ENCODE measurements around the gene UBTD1.
"Not testable (repeated sequence)": the region's sequence is repeated elsewhere in the genome, so short reads cannot be mapped to it uniquely, and the experiment has no call there.

The UBTD1 gene

GRCh38 chr10:97567891-97568290 lies 69.2 kb downstream of the UBTD1 start:
- DNase-seq = no peak

DNA sequence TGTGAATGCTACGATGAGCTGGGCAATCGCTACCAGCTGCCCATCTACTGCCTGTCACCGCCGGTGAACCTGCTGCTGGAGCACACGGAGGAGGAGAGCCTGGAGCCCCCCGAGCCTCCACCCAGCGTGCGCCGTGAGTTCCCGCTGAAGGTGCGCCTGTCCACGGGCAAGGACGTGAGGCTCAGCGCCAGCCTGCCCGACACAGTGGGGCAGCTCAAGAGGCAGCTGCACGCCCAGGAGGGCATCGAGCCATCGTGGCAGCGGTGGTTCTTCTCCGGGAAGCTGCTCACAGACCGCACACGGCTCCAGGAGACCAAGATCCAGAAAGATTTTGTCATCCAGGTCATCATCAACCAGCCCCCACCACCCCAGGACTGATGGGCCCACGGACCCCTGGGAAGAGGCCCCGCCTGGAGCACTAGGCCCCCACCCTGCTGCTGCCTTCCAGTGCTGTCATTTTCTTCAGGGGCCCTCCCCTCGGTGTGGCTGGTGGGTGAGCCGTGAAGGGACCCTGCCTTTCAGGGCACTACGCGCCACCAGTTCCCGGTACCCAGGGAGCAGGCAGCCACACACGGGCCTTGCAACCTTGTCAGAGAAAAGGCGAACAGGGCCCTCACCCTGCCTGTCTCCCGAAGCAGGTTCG lies 71.5 kb downstream of the UBTD1 start:
- no peak for DNase-seq

DNA sequence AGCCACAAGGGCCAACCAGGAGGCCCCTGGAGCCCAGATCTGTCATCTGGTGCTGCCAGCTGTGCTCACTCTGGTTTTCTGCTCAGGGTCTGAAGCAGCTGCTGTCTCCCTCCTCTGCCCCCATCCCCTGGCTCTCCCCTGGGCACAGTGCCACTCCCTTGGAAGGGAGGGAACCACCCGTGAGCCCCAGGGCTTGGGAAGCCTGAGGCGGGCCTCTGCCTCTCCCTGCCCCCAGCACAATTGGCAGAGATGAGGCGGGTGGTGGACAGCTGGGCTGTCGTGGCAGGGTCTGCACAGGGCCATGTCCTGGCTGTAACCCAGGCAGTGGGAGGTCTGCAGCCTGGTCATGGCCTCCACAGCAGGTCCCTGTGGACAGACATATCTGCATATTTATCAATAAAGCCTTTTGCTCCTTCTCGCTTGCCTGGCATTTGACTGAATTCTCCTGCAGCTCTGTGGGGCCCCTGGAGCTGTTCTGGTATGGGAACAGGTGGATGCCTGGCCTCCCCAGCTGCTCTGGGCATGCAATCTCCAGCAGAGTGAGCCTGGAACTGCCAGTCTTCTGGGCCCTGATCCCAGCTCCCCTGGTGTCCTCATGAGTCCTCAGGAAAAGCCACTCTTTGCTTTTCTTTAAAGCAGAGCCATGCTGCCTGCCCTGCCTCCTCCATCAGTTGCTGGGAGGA lies 72.2 kb downstream of the UBTD1 start:
- DNase-seq = no peak

GRCh38 chr10:97571622-97572021 lies 72.9 kb downstream of the UBTD1 start:
- DNase-seq = no peak

GRCh38 chr10:97572214-97572989 lies 73.7 kb downstream of the UBTD1 start, which contains the start of gene ANKRD2:
ANKRD2 (plus strand) TSS chr10:97572779; CDS start chr10:97572789, 10 bp downstream.
- peak; percentile 14 to 66 for DNase-seq

- DNase-seq = no peak
Measured at GRCh38 chr10:97573021-97573420, 74.3 kb downstream of the UBTD1 start.

GRCh38 chr10:97573672-97574071 lies 74.9 kb downstream of the UBTD1 start:
- DNase-seq = no peak

DNA sequence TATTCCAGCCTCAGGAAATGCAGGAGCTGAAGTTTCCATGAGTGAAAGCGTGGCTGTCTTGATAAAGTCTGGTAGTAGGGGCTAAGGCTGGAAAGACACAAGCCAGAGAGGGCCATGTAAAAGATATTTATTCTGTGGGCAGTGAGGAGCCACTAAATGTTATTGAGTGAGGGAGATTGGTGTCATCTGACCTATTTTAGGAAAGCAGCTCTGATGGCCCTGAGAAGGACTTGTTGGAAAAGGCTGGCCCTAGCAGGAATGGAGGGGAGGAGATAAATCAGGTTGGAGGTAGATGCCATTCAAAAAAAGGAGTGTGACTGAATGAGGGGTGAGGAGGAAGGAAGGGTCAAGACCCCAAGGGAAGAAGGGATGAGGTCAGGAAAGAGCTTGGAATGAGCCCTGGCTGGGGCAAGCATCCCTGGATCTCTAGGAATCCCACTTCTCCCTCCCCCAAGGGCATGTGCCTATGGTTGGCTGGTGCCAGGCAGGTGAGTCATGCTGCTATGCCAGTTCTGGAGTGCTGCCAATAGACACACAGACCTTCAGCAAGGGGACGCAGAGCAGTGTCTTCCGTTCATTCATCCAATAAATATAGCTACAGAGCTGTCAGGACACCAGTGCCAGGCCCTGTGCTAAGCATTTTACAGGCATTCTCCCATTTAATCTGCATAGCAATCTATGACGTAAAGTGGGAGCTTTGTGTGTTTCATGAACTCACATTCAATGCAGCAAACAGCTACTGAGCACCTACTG lies 75.8 kb downstream of the UBTD1 start:
- DNase-seq = peak; percentile 91 to 97

DNA sequence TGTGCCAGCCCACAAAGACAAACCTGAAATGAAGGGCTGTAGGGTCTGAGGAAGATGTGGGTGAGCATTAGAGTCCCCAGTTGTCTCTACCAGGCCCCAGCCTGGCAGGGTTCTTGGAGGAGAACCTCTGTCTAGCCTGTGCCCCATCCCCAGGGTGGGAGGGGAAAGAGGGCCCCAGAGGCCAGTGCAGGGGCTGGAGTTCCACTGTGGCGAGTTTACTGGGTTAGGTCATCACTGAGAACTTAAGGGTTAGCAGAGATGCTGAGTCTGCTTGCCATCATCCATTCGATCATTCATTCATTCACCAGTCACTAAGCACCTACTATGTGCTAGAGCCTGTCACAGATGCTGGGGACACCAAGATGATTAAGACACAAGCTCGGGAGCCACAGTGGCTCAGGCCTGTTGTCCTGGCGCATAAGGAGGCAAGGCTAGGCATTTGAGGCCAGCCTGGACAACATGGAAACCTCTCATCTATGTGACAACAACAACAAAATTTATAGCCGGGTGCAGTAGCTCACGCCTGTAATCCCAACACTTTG lies 76.5 kb downstream of the UBTD1 start:
- peak in 1 of 2 experiments; percentile 59 for DNase-seq

DNA sequence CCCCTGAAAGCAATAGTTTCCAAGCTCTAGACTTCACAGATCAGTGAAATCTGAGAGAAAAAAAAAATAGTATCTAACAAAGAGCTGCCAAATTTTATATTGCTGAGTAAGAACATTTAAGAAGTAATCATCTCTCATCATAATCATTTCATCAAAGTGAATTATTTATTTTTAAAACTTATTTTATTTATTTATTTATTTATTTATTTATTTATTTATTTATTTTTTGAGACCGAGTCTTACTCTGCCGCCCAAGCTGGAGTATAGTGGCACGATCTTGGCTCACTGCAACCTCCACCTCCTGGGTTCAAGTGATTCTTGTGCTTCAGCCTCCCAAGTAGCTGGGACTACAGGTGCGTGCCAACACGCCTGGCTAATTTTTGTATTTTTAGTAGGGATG lies 77.8 kb downstream of the UBTD1 start:
- DNase-seq = not testable (repeated sequence)

DNA sequence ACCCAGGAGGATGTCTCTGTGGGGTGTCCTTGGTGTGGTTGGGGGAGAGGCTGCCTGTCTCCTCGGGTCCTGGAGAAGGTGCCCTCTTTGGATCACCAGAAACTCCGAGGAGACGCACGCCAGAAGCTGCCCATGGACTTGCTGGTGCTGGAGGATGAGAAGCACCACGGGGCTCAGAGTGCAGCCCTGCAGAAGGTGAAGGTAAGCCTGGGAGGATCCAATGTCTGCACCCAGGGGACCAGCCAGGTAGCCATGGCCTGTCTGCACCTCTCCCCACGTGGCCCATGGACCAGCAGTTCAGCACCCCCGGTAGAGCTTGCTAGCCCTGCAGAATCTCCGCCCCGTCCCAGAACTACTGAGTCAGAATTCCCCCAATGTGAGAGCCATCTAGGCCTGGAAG lies 79.0 kb downstream of the UBTD1 start:
- DNase-seq = no peak

DNA sequence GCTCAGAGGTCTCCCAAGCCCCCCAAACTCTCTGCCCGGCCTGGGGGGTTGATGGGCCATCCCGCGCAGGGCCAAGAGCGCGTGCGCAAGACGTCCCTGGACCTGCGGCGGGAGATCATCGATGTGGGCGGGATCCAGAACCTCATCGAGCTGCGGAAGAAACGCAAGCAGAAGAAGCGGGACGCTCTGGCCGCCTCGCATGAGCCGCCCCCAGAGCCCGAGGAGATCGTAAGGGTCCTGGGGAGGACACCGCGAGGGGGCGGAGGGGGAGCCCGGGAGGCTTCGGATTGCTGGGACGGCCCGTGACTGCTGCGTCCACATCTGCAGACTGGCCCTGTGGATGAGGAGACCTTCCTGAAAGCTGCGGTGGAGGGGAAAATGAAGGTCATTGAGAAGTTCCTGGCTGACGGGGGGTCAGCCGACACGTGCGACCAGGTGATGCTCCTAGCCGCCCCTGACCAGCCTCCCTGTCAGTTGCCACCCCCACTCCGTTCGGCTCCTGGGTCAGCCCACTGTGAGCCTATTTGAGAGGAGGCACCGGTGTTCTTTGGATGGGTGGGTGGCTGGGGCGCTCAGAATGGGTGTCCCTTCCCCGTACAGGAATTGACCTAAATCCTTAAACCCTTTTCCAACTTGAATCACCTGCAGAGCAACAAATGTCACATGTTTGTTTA lies 79.6 kb downstream of the UBTD1 start:
- DNase-seq = no peak

DNA sequence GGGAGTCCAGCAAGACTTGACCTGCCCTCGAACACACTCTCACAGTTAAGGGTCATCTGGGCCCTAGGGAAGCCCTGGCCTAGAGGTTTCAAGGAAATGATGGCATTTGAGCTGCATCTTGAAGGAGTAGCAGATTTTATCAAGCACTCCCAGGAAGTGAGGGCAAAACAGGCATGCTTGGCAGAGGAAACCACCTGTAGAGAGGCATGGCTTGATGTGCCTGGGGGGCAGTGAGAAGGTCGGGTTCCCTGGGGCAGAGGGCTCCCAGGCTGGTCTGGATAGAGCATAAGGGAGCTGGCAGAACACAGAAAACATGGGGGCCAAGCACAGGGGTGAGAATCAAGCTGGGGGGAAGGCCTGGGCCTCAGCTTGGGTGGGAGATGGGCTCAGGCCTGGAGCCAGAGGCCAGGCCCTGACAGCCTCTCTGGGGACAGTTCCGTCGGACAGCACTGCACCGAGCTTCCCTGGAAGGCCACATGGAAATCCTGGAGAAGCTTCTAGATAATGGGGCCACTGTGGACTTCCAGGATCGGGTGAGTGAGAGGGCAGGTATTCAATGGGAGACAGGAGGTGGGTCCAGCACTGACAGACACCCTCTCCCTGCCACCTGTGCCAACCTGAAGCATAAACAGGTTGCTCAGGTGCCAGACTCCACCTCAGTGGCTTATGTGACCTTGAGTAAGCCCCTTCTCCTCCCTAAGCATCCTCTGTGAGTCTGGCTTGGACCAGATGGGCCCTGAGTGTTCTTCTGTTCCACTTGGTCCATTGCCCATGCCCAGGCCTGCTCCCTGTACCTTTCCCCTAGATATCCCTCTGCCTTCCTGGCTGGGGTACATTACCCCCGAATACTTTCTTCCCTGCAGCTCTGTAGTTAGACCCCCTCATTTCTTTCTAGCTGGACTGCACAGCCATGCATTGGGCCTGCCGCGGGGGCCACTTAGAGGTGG lies 82.0 kb downstream of the UBTD1 start:
- DNase-seq = no peak

DNA sequence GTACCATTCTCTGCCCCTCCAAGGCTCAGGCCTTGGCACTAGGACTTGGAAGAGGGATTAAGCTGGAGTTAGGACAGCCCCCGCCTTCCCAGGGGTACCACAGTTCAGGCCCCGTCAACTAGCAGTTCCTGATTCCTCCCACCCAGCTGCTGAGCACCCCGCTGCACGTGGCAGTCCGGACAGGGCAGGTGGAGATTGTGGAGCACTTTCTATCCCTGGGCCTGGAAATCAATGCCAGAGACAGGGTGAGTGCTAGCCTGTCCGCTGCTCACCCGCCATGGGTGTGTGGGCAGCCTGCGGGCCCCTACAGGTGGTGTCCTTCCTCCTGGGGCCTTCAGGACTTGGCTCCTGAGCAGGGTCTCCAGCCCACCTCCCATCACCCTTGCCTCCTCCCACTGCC lies 83.4 kb downstream of the UBTD1 start:
- no peak for DNase-seq

GRCh38 chr10:97583476-97583875 lies 84.8 kb downstream of the UBTD1 start:
- no peak for DNase-seq

- DNase-seq = peak in 1 of 2 experiments; percentile 12
Measured at GRCh38 chr10:97584060-97584797, 85.5 kb downstream of the UBTD1 start, which contains the start of gene HOGA1. HOGA1 (plus strand) TSS chr10:97584389; CDS start chr10:97584704, 315 bp downstream.

- no peak for DNase-seq
Measured at GRCh38 chr10:97584798-97585438, 86.2 kb downstream of the UBTD1 start.

DNA sequence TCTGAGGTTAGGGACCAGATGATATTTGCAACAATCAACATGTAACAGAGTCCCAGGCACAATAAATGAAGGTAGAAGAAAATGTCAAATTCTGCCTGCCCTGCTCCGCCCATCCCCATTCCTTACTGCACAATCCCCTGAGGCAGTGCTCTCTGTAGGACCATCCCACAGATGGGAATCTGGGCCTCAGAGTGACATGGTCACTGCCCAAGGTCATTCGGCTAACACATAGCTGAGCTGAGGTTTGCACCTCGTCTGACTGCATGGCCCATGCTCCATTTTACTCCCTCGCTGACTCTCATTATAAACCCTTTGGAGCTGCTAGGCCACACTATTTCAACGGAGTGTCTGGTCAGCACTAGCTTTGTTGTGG lies 86.7 kb downstream of the UBTD1 start:
- no peak for DNase-seq

DNA sequence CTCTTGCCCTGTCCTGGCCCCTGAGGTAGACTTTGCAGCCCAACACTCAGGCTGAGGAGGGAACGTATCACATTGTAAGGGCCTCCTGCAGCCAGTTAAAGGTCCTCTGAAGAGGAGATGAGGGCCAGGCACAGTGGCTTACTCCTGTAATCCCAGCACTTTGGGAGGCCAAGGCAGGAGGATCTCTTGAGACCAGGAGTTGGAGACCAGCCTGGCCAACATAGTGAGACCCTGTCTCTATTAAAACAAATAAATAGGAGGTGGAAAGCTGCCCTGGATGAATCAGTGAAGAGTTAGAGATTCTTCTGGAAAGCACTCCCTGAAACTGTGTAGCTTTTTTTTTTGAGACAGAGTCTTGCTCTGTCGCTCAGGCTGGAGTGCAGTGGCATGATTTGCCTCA lies 88.5 kb downstream of the UBTD1 start:
- no peak for DNase-seq

DNA sequence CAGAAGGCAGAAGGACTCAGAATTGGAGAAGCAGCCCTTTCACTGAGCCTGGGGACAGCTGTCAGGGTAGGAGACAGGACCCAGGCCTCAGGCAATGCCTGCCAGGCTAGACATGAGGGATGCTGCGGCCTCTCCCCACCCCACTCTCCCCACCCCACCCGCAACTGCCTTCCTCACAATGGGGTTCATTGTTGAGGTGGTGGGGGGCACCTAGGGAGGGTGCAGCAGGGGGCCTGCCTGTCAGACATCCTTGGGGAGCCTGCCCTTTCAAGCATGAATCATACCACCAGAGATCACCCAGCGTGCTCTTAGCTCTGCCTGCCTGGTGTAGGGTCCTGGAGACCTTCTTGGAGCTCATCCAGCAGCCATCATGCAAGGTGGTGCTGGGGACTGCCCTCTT lies 90.8 kb downstream of the UBTD1 start, which contains the start of gene C10orf62:
C10orf62 (plus strand) TSS at position 243 of the 400 bp plus-strand sequence. CDS start 177 bp downstream, outside the sequence.
- no peak for DNase-seq
